Glutamatergic neuron (in vitro differentiated cells): Measurements from ENCODE around the gene STAT5A. TPM values are rescaled to one million over a fixed set of nuclear protein-coding genes. Genes with fewer than 3 reads are reported as not detected.

ENCODE experiments used
- DNase-seq: peaks from one replicate; pipeline ENCODE4 v3.0.0; 2022
- H3K27ac Mint-ChIP-seq: one replicate; pipeline ENCODE4 v1.8.0; 2020; ENCODE audit warnings: mild to moderate bottlenecking, mixed read lengths, inconsistent platforms; ENCODE audit not compliant: unreplicated experiment
- H3K27me3 Mint-ChIP-seq: one replicate; pipeline ENCODE4 v1.8.0; 2020; ENCODE audit warnings: mild to moderate bottlenecking, moderate library complexity, mixed read lengths, inconsistent platforms; ENCODE audit not compliant: unreplicated experiment
- H3K36me3 Mint-ChIP-seq: one replicate; pipeline ENCODE4 v1.8.0; 2020; ENCODE audit warnings: mild to moderate bottlenecking, mixed read lengths, inconsistent platforms; ENCODE audit not compliant: unreplicated experiment
- H3K4me1 Mint-ChIP-seq: one replicate; pipeline ENCODE4 v1.8.0; 2020; ENCODE audit warnings: mild to moderate bottlenecking, low read depth, mixed read lengths, inconsistent platforms; ENCODE audit not compliant: unreplicated experiment
- H3K4me3 Mint-ChIP-seq: one replicate; pipeline ENCODE4 v1.8.0; 2020; ENCODE audit warnings: mild to moderate bottlenecking, mixed read lengths, inconsistent platforms; ENCODE audit not compliant: unreplicated experiment
- H3K9me3 Mint-ChIP-seq: one replicate; pipeline ENCODE4 v1.8.0; 2020; ENCODE audit warnings: mild to moderate bottlenecking, moderate library complexity, mixed read lengths, inconsistent platforms; ENCODE audit not compliant: unreplicated experiment
- total RNA-seq: library from RNA; stranded (reverse); fragmentation: NEBNext Ultra II Directional; extraction: Animal tissue kit (Norgen Biotek cat#: 25700); gene quantifications from one replicate; pipeline ENCODE4 v1.2.1, GENCODE V29; 2021; ENCODE audit not compliant: unreplicated experiment
- TF ChIP-seq, protein P1 (sequence below): fragments of 200-600 bp; sonication (generic); IDR thresholded peaks from one replicate; pipeline ENCODE4 v1.5.0; 2021; ENCODE audit not compliant: partially characterized antibody, unreplicated experiment

STAT5A gene
- total RNA-seq, 1 donor from 2014 or later = 3.4 TPM

GRCh38 chr17:42276609-42277341 lies 11.5 kb upstream of the STAT5A start:
- Mint-ChIP-seq H3K9me3 (peaks cover 8% of the 10 kb centered on the region), H3K27ac (peak overlapping the region; percentile 48), H3K36me3 (peaks cover 4% of the 10 kb centered on the region), H3K4me1 (peaks cover 20% of the 10 kb centered on the region), H3K27me3 (peaks cover 16% of the 10 kb centered on the region), H3K4me3 (peak overlapping the region; percentile 72)
- peak; percentile 61 for DNase-seq
- TF ChIP-seq, protein P1, sequence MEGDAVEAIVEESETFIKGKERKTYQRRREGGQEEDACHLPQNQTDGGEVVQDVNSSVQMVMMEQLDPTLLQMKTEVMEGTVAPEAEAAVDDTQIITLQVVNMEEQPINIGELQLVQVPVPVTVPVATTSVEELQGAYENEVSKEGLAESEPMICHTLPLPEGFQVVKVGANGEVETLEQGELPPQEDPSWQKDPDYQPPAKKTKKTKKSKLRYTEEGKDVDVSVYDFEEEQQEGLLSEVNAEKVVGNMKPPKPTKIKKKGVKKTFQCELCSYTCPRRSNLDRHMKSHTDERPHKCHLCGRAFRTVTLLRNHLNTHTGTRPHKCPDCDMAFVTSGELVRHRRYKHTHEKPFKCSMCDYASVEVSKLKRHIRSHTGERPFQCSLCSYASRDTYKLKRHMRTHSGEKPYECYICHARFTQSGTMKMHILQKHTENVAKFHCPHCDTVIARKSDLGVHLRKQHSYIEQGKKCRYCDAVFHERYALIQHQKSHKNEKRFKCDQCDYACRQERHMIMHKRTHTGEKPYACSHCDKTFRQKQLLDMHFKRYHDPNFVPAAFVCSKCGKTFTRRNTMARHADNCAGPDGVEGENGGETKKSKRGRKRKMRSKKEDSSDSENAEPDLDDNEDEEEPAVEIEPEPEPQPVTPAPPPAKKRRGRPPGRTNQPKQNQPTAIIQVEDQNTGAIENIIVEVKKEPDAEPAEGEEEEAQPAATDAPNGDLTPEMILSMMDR = no peak

GRCh38 chr17:42277342-42277712 lies 11.0 kb upstream of the STAT5A start:
- peaks cover 8% of the 10 kb centered on the region for H3K9me3 Mint-ChIP-seq
- H3K4me3 Mint-ChIP-seq = peak overlapping the region; percentile 72
- H3K27ac Mint-ChIP-seq = peak overlapping the region; percentile 48
- TF ChIP-seq, protein P1 = no peak
- H3K4me1 Mint-ChIP-seq = peaks cover 19% of the 10 kb centered on the region
- peaks cover 4% of the 10 kb centered on the region for H3K36me3 Mint-ChIP-seq
- peaks cover 16% of the 10 kb centered on the region for H3K27me3 Mint-ChIP-seq
- no peak for DNase-seq

- DNase-seq = no peak
- Mint-ChIP-seq H3K36me3 (peaks cover 4% of the 10 kb centered on the region), H3K9me3 (peaks cover 10% of the 10 kb centered on the region), H3K4me1 (peaks cover 8% of the 10 kb centered on the region), H3K4me3 (no peak overlapping the region), H3K27me3 (peaks cover 14% of the 10 kb centered on the region), H3K27ac (no peak overlapping the region)
- TF ChIP-seq, protein P1 = no peak
These were observed 8.3 kb upstream of the STAT5A start for GRCh38 chr17:42279776-42280630.

GRCh38 chr17:42281571-42282096 lies 6.7 kb upstream of the STAT5A start:
- Mint-ChIP-seq H3K27ac (no peak overlapping the region), H3K4me3 (no peak overlapping the region)
- DNase-seq = no peak

More at GRCh38 chr17:42281571-42282096, 6.7 kb upstream of the STAT5A start:
- Mint-ChIP-seq H3K4me1 (peaks cover 5% of the 10 kb centered on the region), H3K27me3 (peaks cover 9% of the 10 kb centered on the region), H3K9me3 (peaks cover 6% of the 10 kb centered on the region), H3K36me3 (peaks cover 4% of the 10 kb centered on the region)
- TF ChIP-seq, protein P1 = no peak
